ENCODE results near the gene CD276.

- TF ChIP-seq, protein P1, sequence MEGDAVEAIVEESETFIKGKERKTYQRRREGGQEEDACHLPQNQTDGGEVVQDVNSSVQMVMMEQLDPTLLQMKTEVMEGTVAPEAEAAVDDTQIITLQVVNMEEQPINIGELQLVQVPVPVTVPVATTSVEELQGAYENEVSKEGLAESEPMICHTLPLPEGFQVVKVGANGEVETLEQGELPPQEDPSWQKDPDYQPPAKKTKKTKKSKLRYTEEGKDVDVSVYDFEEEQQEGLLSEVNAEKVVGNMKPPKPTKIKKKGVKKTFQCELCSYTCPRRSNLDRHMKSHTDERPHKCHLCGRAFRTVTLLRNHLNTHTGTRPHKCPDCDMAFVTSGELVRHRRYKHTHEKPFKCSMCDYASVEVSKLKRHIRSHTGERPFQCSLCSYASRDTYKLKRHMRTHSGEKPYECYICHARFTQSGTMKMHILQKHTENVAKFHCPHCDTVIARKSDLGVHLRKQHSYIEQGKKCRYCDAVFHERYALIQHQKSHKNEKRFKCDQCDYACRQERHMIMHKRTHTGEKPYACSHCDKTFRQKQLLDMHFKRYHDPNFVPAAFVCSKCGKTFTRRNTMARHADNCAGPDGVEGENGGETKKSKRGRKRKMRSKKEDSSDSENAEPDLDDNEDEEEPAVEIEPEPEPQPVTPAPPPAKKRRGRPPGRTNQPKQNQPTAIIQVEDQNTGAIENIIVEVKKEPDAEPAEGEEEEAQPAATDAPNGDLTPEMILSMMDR (IDR thresholded peaks at IDR 0.05) = no peak
- TF ChIP-seq ZFX (IDR thresholded peaks at IDR 0.05; ENCODE audit: borderline replicate concordance) = no peak
Measured at GRCh38 chr15:73691396-73691795, 7.2 kb downstream of the CD276 start.
